Glutamatergic neuron (in vitro differentiated cells): ENCODE measurements around the gene TSPYL6. TPM values are rescaled to one million over a fixed set of nuclear protein-coding genes. Genes with fewer than 3 reads are reported as not detected.

Experiments used
- DNase-seq: peaks from one replicate; pipeline ENCODE4 v3.0.0; 2022
- H3K27ac Mint-ChIP-seq: one replicate; pipeline ENCODE4 v1.8.0; 2020; ENCODE audit warnings: mild to moderate bottlenecking, mixed read lengths, inconsistent platforms; ENCODE audit not compliant: unreplicated experiment
- H3K27me3 Mint-ChIP-seq: one replicate; pipeline ENCODE4 v1.8.0; 2020; ENCODE audit warnings: mild to moderate bottlenecking, moderate library complexity, mixed read lengths, inconsistent platforms; ENCODE audit not compliant: unreplicated experiment
- H3K36me3 Mint-ChIP-seq: one replicate; pipeline ENCODE4 v1.8.0; 2020; ENCODE audit warnings: mild to moderate bottlenecking, mixed read lengths, inconsistent platforms; ENCODE audit not compliant: unreplicated experiment
- H3K4me1 Mint-ChIP-seq: one replicate; pipeline ENCODE4 v1.8.0; 2020; ENCODE audit warnings: mild to moderate bottlenecking, low read depth, mixed read lengths, inconsistent platforms; ENCODE audit not compliant: unreplicated experiment
- H3K4me3 Mint-ChIP-seq: one replicate; pipeline ENCODE4 v1.8.0; 2020; ENCODE audit warnings: mild to moderate bottlenecking, mixed read lengths, inconsistent platforms; ENCODE audit not compliant: unreplicated experiment
- H3K9me3 Mint-ChIP-seq: one replicate; pipeline ENCODE4 v1.8.0; 2020; ENCODE audit warnings: mild to moderate bottlenecking, moderate library complexity, mixed read lengths, inconsistent platforms; ENCODE audit not compliant: unreplicated experiment
- total RNA-seq: library from RNA; stranded (reverse); fragmentation: NEBNext Ultra II Directional; extraction: Animal tissue kit (Norgen Biotek cat#: 25700); gene quantifications from one replicate; pipeline ENCODE4 v1.2.1, GENCODE V29; 2021; ENCODE audit not compliant: unreplicated experiment
- TF ChIP-seq, protein P1 (sequence below): fragments of 200-600 bp; sonication (generic); IDR thresholded peaks from one replicate; pipeline ENCODE4 v1.5.0; 2021; ENCODE audit not compliant: partially characterized antibody, unreplicated experiment

Gene TSPYL6
- total RNA-seq, 1 donor from 2014 or later = 0.27 TPM

DNA sequence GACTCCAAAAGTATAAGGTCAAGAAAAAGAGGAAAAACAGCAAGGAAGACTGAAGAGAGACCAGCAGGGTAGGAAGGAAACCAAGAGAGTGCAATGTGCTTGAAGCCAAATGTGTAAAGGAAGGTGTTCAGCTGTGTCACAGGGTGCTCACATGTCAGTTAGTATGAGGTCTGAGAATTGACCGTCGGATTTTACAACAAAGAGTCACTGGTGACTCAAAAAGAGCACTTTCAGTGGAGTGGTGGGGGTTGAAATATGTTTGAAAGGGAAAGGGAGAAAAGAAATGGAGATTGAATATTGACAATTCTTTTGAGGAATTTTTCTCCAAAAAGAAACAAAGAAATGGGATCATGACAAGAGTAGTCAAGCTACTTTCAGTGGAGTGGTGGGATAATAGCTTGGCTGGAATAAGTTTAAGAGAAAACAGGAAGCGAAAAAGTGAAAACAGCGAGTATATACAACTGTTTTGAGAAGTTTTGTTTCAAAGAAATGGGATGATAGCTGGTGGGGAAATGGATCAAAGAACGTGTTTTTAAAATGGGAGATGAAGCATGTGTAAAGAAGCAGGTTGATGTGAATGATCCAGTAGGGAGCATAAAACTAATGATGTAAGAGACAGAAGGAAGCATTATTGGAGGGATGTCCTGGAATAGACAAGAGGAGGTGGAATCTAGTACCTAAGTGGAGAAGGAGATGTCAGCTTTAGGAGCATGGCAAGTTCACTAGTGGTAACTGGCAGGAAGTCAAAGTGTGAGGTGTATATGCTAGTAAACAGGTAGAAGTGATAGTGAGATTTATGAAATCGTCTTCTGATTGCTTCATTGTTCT lies 3.6 kb upstream of the TSPYL6 start:
- no peak overlapping the region for H3K27ac Mint-ChIP-seq
- H3K9me3 Mint-ChIP-seq = peaks cover 2% of the 10 kb centered on the region
- H3K4me3 Mint-ChIP-seq = no peak overlapping the region
- H3K27me3 Mint-ChIP-seq = peaks cover 2% of the 10 kb centered on the region
- TF ChIP-seq, protein P1, sequence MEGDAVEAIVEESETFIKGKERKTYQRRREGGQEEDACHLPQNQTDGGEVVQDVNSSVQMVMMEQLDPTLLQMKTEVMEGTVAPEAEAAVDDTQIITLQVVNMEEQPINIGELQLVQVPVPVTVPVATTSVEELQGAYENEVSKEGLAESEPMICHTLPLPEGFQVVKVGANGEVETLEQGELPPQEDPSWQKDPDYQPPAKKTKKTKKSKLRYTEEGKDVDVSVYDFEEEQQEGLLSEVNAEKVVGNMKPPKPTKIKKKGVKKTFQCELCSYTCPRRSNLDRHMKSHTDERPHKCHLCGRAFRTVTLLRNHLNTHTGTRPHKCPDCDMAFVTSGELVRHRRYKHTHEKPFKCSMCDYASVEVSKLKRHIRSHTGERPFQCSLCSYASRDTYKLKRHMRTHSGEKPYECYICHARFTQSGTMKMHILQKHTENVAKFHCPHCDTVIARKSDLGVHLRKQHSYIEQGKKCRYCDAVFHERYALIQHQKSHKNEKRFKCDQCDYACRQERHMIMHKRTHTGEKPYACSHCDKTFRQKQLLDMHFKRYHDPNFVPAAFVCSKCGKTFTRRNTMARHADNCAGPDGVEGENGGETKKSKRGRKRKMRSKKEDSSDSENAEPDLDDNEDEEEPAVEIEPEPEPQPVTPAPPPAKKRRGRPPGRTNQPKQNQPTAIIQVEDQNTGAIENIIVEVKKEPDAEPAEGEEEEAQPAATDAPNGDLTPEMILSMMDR = no peak
- H3K4me1 Mint-ChIP-seq = no peaks in the 10 kb centered on the region
- no peak for DNase-seq
- H3K36me3 Mint-ChIP-seq = peaks cover 7% of the 10 kb centered on the region

DNA sequence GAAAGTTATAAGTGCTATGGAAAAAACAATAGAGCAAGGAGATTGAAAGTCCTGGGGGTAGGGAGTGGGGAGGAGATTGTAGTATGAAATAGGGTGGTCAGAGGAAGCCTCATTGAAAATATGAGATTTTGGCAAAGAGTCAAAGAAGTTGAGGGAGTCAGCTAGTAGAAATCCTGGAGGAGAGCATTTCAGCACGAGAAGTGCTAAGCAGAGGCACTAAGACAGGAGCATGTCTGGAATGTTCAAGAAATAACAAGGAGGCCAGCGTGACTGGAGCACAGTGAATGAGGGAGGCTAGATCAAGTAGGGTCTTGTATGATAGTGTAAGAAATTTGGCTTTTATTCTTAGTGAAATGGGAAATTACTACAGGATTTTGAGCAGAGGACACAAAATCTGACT lies 2.1 kb upstream of the TSPYL6 start:
- H3K27ac Mint-ChIP-seq = no peak overlapping the region
- H3K4me3 Mint-ChIP-seq = no peak overlapping the region
- DNase-seq = no peak
- H3K27me3 Mint-ChIP-seq = peaks cover 2% of the 10 kb centered on the region
- peaks cover 2% of the 10 kb centered on the region for H3K9me3 Mint-ChIP-seq
- no peaks in the 10 kb centered on the region for H3K36me3 Mint-ChIP-seq
- TF ChIP-seq, protein P1 = no peak
- no peaks in the 10 kb centered on the region for H3K4me1 Mint-ChIP-seq

DNA sequence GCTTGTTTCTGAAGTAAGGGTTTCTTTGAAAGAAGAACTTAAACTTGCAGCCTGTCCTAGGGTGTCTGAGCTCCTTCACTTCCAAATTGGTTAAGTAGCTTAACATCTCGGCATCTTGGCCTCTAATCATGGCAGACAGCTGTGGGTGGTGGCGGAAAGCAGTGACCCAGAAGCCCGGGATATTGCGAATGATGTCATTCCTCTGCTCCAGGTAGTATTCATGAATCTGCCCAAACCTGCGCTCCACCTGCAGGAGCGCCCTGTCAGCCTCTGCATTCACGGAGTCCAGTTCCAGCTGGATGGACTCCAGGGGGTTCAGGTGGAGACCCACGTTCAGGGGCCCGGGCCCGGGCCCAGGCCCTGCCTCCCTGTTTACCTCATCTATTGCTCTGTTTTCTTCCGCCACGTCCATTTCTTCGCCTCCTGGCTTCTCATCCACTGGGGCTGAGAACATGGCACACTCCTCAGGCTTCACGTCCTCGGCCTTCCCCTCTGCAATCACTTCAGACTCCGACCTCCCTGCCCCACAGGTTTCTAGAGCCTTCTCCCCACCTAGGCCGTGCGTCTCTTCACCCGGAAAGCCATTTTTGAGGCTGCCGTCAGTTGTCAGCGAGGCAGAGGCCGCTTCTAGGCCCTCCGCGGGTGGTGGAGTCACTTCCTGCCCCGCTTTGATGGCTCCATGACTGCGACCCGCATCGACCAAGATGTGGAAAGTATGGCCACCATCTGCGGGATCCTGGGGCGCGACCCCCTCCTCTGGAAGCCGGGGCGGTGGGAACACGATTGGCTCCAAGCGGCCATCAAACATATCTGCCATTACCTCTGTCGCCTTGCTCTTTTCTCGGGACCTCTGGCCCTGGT lies 569 bp downstream of the TSPYL6 start:
- Mint-ChIP-seq H3K36me3 (no peaks in the 10 kb centered on the region), H3K9me3 (no peaks in the 10 kb centered on the region), H3K4me3 (no peak overlapping the region), H3K27ac (no peak overlapping the region), H3K27me3 (no peaks in the 10 kb centered on the region), H3K4me1 (no peaks in the 10 kb centered on the region)
- TF ChIP-seq, protein P1 = no peak
- no peak for DNase-seq

DNA sequence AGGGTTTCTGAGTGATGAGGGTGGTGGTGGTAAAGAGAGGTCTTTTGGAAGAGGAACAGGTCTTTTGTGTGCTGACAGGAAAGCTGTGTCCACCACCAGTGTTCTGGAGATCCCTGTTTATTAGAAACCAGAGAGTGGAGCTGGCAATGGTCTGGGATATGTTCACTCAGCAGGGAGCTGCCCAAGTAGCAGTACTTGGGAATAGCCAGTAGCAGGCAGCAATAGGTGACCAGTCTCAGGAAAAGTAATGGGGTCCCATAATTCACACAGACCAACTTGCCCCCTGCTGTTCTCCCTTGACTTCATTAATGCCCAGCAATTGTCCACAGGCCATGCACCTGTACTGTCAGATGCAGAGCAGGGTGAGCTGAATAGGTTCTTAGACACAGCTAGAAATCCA lies 1.8 kb downstream of the TSPYL6 start:
- H3K4me1 Mint-ChIP-seq = no peaks in the 10 kb centered on the region
- no peaks in the 10 kb centered on the region for H3K36me3 Mint-ChIP-seq
- DNase-seq = no peak
- no peak overlapping the region for H3K4me3 Mint-ChIP-seq
- no peak overlapping the region for H3K27ac Mint-ChIP-seq
- H3K9me3 Mint-ChIP-seq = no peaks in the 10 kb centered on the region
- TF ChIP-seq, protein P1 = no peak
- H3K27me3 Mint-ChIP-seq = no peaks in the 10 kb centered on the region
